Colon (tissue), 2 donors: ENCODE data around the gene AGPAT3.
"Not testable (repeated sequence)": the region's sequence is repeated elsewhere in the genome, so short reads cannot be mapped to it uniquely, and the experiment has no call there.

Experiments
- FAIRE-seq: peaks from 2 replicates; lab custom pipeline; 2012; peaks lifted over from hg19 to GRCh38; lab: Jason Lieb, UNC
- donor health status: control.
- donor health status: control.

The AGPAT3 gene

GRCh38 chr21:43884012-43884860, 19.2 kb downstream of the AGPAT3 start:
- FAIRE-seq = no peak

GRCh38 chr21:43884861-43885417, 19.9 kb downstream of the AGPAT3 start:
- FAIRE-seq = no peak

DNA sequence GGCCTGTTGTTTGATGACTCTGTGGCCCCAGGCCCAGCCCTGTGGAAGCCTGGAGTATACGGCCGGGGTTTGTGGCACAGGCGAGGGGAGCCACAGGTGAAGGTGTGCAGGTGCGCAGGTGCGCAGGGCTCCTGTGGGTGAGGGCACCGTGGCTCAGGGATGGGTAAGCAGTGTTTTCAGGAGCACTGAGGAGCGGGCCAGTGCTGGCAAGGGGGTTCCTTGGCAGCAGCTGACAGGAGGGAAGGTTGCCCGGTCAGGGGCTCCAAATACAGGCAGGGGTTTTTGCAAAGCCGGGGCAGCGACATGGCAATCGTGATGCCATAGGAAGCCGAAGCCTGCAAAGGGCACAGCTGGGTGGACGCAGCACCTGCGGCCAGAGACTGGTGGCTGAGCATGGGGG, 20.7 kb downstream of the AGPAT3 start:
- FAIRE-seq = no peak

- FAIRE-seq = no peak
Observed at GRCh38 chr21:43886565-43886964, 21.5 kb downstream of the AGPAT3 start.

DNA sequence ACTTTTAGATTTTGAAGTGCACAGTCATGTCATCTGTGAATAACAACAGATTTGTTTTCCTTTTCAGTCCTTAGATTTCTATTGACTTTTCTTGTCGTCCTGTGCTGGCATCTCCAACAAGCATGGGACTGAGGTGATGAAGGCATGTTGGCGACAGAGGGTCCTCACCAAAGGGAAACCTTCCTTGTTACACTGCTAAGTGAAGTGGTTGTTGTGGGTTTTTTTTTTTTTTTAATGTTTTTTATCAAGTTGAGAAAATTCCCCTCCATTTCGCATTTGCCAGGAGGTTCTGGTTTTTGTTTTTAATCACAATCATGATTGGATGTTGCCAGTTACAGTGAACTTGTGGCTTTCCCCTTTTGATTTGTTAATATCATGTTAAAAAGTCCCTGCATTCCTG, 24.0 kb downstream of the AGPAT3 start:
- no peak for FAIRE-seq

GRCh38 chr21:43890042-43890441, 25.0 kb downstream of the AGPAT3 start:
- no peak for FAIRE-seq

GRCh38 chr21:43892334-43892733, 27.3 kb downstream of the AGPAT3 start:
- FAIRE-seq = no peak

GRCh38 chr21:43892984-43893535, 28.0 kb downstream of the AGPAT3 start:
- no peak for FAIRE-seq

DNA sequence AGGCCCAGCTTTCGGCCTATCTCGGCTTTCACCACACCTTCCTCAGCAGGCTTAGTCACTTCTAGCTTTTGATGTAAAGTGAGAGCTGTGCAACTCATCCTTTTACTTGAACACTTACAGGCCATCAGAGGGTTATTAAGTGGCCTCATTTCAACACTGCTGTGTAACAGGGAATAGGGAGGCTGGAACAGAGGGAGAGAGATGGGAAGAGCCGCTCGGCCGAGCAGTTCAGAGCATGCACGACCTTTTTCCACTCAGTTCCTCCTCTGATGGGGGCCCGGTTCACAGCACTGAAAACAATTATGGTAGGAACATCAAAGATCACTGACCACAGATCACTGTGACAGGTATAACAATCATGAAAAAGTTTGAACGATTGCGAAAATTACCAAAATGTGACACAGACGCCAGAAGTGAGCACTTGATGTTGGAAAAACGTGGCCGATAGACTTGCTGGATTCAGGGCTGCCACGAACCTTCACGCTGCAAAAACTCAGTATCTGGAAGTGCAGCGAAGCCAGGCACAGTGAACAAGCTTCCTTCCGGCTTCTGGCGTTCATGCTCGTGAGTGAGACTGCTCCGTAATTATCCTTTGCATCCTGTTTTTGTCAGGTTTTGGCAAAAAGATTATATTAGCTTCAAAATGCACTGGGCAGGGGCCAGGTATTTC, 28.6 kb downstream of the AGPAT3 start:
- no peak for FAIRE-seq

- FAIRE-seq = no peak
Observed at GRCh38 chr21:43894206-43894577, 29.2 kb downstream of the AGPAT3 start.

GRCh38 chr21:43895196-43895595, 30.2 kb downstream of the AGPAT3 start:
- FAIRE-seq = no peak

- not testable (repeated sequence) for FAIRE-seq
Observed at GRCh38 chr21:43896696-43897299, 31.8 kb downstream of the AGPAT3 start.

DNA sequence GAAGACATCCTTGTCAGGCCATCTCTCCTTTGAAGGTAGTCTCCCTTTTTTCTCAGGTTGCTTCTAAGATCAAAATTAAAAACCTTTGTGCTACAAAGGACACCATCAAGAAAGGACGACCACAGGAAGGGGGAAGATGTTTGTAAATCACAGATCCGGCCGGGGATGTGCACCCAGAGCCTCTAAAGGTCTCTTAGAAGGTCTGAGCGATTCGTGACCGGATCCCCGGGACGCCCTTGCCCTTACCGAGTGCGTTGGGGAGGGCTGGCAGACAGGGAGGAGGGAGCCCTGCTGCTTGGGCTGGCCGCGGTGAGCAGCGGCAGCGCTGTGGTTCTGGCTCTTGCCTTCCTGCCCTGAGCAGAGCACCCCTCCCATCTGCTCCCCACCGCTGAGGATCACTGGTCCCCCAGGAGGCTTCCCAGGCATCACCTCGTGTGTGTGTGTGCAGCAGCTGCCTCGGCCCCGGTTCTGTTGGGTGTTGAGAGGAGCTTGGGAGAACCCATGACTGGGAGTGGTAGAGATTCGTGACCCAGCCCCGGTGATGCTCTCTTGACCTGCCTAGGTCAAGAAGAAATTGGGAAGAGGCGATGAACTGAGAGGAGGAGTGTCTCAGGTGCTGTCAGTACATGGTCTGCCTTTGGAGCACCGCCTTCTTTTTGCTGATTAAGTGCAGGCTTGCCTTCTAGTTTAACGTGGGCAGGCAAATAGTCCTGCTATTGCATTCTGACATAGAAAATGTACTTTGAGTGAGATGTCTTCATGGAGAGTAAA, 34.5 kb downstream of the AGPAT3 start:
- FAIRE-seq = no peak

DNA sequence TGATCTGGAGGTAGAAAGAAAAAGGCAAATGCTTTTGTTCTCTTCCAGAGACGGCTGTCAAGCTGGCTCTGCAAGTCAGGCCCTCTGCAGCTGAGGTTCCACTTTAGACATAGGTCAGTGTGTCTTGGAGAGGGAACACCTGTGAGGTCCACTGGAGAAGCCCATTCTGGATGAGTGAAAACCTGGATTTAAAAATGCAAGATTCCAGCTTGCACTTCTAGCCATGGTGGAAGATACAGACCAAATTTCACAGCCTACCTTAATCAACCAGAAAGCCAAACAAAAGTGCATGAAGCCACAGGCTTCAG, 35.0 kb downstream of the AGPAT3 start:
- no peak for FAIRE-seq

DNA sequence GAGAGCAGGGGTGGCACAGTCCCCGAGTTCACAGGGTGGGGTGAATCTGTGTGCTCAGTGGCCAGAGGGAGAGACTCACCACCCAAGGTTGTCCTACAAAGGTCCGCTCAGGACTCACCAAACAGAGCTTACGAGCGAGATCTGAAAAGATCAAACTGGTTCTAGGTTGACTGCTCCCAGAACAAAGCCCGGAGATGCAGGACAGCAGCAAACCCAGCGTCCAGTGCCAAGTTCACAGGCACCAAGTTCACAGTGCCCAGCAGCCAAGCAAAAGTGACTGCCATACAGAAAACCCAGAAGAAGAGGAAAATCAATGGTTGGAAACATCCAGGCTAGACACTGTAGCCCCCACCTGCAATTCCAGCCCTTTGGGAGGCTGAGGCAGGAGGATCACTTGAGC, 35.7 kb downstream of the AGPAT3 start:
- FAIRE-seq = no peak

DNA sequence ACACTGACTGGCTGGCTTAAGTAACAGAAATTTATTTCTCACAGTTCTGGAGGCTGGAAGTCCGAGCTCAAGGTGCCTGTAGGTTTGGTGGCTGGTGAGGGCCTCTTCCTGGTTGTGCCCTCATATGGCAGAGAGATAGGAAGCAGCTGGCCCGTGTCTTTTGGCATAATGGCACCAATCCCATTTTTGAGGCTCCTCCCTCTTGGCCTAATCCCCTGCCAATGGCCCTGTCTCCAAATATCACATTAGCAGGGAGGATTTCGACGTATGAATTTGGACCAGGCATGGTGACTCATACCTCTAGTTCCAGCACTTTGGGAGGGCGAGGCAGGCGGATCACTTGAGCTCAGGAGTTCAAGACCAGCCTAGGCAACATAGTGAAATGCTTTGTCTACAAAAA, 37.4 kb downstream of the AGPAT3 start:
- FAIRE-seq = no peak

DNA sequence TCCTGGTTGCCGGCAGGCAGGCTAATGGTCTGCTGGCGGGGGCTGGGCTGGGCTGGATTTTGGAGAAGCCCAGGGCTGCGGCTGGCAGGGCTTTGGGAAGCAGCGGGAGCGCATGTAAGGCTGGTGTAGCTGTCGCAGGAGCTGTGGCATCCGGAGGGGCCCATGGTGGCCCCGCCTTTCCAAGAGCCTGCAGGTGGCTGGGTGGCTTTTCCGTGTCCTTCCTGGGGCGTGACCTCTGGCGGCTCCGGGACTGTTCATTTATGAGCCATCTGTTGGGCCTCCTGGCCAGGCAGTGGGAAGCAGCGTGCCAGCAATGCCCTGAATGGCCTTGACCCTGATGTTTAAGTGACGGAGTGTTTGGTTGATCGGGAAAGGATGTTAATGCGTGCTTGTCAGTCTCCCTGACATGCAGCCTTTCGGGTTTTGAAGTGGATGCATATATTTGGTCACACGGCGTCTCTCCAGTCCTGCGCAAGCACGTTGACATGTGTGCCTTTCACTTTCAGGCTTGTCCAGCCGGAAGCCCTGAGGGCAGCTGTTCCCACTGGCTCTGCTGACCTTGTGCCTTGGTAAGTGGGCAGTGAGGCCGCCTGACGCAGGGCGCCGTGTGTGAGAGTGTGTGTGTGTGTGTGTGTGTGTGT, 38.5 kb downstream of the AGPAT3 start:
- FAIRE-seq = no peak

DNA sequence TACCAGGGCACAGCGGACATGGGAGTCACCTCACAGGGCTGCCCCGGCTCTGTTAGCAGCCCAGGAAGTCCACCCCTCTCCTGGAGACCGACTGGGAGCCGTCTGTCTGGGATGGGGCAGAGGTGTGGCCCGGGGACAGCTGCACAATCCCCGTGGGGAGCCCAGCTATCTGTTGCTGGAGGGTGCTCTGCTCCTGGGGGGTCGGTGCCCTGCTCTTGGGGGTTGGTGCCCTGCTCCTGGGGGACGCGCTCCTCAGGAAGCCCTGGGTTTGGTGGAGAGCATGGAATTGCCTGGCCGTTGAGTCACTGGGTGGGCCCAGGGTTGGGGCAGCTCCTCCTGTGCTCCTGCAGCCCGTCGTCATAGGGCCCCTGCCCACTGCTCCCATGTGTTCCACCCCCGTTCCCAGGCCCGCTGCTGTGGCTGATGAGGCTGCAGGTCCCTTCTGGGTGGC, 39.3 kb downstream of the AGPAT3 start:
- no peak for FAIRE-seq

GRCh38 chr21:43905726-43906455, 40.9 kb downstream of the AGPAT3 start:
- no peak for FAIRE-seq

GRCh38 chr21:43906585-43907370, 41.8 kb downstream of the AGPAT3 start:
- no peak for FAIRE-seq
